Smooth muscle cell (in vitro differentiated cells): ENCODE measurements around the gene UBE3C. TPM values are rescaled to one million over a fixed set of nuclear protein-coding genes. Genes with fewer than 3 reads are reported as not detected.
"Not testable (repeated sequence)": the region's sequence is repeated elsewhere in the genome, so short reads cannot be mapped to it uniquely, and the experiment has no call there.

Source experiments
- DNase-seq: peaks from one replicate; lab custom pipeline; 2025; ENCODE audit not compliant: unreplicated experiment; lab: John Stamatoyannopoulos, UW
- H2AFZ ChIP-seq: fragments of 200-600 bp; sonication (generic); 2 replicates; pipeline ENCODE4 v1.6.0; 2016; ENCODE audit warnings: antibody characterized with exemption, low read depth, mild to moderate bottlenecking
- H3F3A ChIP-seq: fragments of 200-600 bp; sonication (generic); 2 replicates; pipeline ENCODE4 v1.6.0; 2017; ENCODE audit warnings: antibody characterized with exemption, low read depth
- H3K27ac ChIP-seq: fragments of 200-600 bp; sonication (generic); 2 replicates; pipeline ENCODE4 v1.5.1; 2016; ENCODE audit warnings: low read depth, mild to moderate bottlenecking
- H3K27me3 ChIP-seq: fragments of 200-600 bp; sonication (generic); 2 replicates; pipeline ENCODE4 v1.6.1; 2016; ENCODE audit warnings: low read depth, mild to moderate bottlenecking
- H3K36me3 ChIP-seq: fragments of 200-600 bp; sonication (generic); 2 replicates; pipeline ENCODE4 v1.5.1; 2016; ENCODE audit warnings: low read depth
- H3K4me1 ChIP-seq: fragments of 200-600 bp; sonication (generic); 2 replicates; pipeline ENCODE4 v1.5.1; 2016; ENCODE audit warnings: low read depth
- H3K4me2 ChIP-seq: fragments of 200-600 bp; sonication (generic); 2 replicates; pipeline ENCODE4 v1.6.0; 2016; ENCODE audit warnings: mild to moderate bottlenecking
- H3K4me3 ChIP-seq: fragments of 200-600 bp; sonication (generic); 2 replicates; pipeline ENCODE4 v1.5.1; 2016; ENCODE audit warnings: mild to moderate bottlenecking
- H3K79me2 ChIP-seq: fragments of 200-600 bp; sonication (generic); 2 replicates; pipeline ENCODE4 v1.6.0; 2016; ENCODE audit warnings: low read depth, mild to moderate bottlenecking
- H3K9ac ChIP-seq: fragments of 200-600 bp; sonication (generic); 2 replicates; pipeline ENCODE4 v1.6.0; 2016; ENCODE audit warnings: low read depth
- H3K9me3 ChIP-seq: fragments of 200-600 bp; sonication (generic); replicated peaks from 2 replicates; pipeline ENCODE4 v1.5.1; 2016; ENCODE audit warnings: low read depth
- H4K20me1 ChIP-seq: fragments of 200-600 bp; sonication (generic); 2 replicates; pipeline ENCODE4 v1.6.0; 2016; ENCODE audit warnings: low read depth
- WGBS: methylation state at CpG from one replicate; pipeline ENCODE4 v1.1.7; 2016; ENCODE audit warnings: low lambda C conversion rate; 5-methylcytosine and 5-hydroxymethylcytosine counted together
- polyA plus RNA-seq: library from polyadenylated mRNA; unstranded; fragments of >200 nt; fragmentation: Nextera tagmentation; extraction: Ambion mirVana; gene quantifications from 2 replicates; pipeline ENCODE4 v1.2.1, GENCODE V29; 2016
- total RNA-seq: library from RNA; depleted of rRNA; stranded (reverse); fragments of >200 nt; gene quantifications from 2 replicates; pipeline ENCODE4 v1.2.3, GENCODE V29; 2014
- TF ChIP-seq, protein P1 (sequence below): fragments of 200-600 bp; sonication (generic); IDR thresholded peaks from 2 replicates; pipeline ENCODE4 v1.5.1; 2017; ENCODE audit warnings: borderline replicate concordance, mild to moderate bottlenecking, antibody characterized with exemption; ENCODE audit not compliant: insufficient read depth, poor library complexity, severe bottlenecking

Gene UBE3C
- total and polyA plus RNA-seq, 2 experiments from 2014 or later: 16.3 to 43.1 TPM

GRCh38 chr7:157246052-157246451 lies 107.3 kb downstream of the UBE3C start:
- TF ChIP-seq, protein P1, sequence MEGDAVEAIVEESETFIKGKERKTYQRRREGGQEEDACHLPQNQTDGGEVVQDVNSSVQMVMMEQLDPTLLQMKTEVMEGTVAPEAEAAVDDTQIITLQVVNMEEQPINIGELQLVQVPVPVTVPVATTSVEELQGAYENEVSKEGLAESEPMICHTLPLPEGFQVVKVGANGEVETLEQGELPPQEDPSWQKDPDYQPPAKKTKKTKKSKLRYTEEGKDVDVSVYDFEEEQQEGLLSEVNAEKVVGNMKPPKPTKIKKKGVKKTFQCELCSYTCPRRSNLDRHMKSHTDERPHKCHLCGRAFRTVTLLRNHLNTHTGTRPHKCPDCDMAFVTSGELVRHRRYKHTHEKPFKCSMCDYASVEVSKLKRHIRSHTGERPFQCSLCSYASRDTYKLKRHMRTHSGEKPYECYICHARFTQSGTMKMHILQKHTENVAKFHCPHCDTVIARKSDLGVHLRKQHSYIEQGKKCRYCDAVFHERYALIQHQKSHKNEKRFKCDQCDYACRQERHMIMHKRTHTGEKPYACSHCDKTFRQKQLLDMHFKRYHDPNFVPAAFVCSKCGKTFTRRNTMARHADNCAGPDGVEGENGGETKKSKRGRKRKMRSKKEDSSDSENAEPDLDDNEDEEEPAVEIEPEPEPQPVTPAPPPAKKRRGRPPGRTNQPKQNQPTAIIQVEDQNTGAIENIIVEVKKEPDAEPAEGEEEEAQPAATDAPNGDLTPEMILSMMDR: no peak
- Histone ChIP-seq H2AFZ (no peak overlapping the region), H3K79me2 (peaks cover 9% of the 10 kb centered on the region), H3K27me3 (no peaks in the 10 kb centered on the region), H3K36me3 (no peaks in the 10 kb centered on the region), H3K4me2 (no peak overlapping the region), H3K9me3 (no peaks in the 10 kb centered on the region), H3K4me1 (no peaks in the 10 kb centered on the region), H3K9ac (no peak overlapping the region), H4K20me1 (peaks cover 14% of the 10 kb centered on the region), H3K27ac (no peak overlapping the region), H3K4me3 (no peak overlapping the region), H3F3A (no peaks in the 10 kb centered on the region)
- DNase-seq: no peak
- 93% methylated on average over 8 of the region's 8 CpGs for WGBS

DNA sequence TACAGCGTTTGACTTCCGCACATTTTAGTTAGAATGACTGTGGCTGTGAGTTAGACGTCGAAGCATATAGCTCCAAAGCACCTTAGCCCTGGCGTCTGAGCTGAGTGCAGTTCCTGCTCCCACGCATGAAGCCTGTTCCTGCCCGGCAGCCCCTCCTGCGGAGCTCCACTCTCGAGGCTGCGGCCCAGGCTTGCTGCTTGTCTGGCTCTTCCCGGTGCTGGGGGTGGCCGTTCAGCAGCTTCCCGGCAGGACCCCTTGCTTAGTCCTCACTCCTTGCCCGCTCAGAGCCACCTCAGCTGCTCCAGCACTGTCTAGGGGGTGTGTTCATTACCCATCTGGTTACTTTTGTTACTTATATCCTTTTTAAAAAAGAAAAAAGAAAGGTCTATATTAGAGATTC lies 109.9 kb downstream of the UBE3C start:
- Histone ChIP-seq H3K9ac (no peak overlapping the region), H3K79me2 (peaks cover 6% of the 10 kb centered on the region), H2AFZ (no peak overlapping the region), H3K4me1 (no peaks in the 10 kb centered on the region), H3F3A (no peaks in the 10 kb centered on the region), H3K27me3 (no peaks in the 10 kb centered on the region), H3K27ac (no peak overlapping the region), H3K9me3 (no peaks in the 10 kb centered on the region), H3K4me2 (no peak overlapping the region), H3K4me3 (no peak overlapping the region), H3K36me3 (no peaks in the 10 kb centered on the region), H4K20me1 (peaks cover 14% of the 10 kb centered on the region)
- 98% methylated on average over 14 of the region's 14 CpGs for WGBS
- TF ChIP-seq, protein P1: no peak
- DNase-seq: no peak

- Histone ChIP-seq H3K9ac (no peak overlapping the region), H2AFZ (no peak overlapping the region), H3K79me2 (no peaks in the 10 kb centered on the region), H4K20me1 (peaks cover under 1% of the 10 kb centered on the region), H3K27me3 (no peaks in the 10 kb centered on the region), H3K4me3 (no peak overlapping the region), H3K36me3 (peaks cover 8% of the 10 kb centered on the region), H3K4me1 (no peaks in the 10 kb centered on the region), H3K27ac (no peak overlapping the region), H3F3A (no peaks in the 10 kb centered on the region), H3K4me2 (no peak overlapping the region), H3K9me3 (no peaks in the 10 kb centered on the region)
- TF ChIP-seq, protein P1: peak; percentile 72
- DNase-seq: no peak
- 60% methylated on average over 9 of the region's 9 CpGs for WGBS
Observed at GRCh38 chr7:157250605-157251228, 112.0 kb downstream of the UBE3C start.

- 98% methylated on average over 6 of the region's 6 CpGs for whole genome bisulfite sequencing
- not testable (repeated sequence) for H2AFZ ChIP-seq, H3K79me2 ChIP-seq, DNase-seq, H3K9ac ChIP-seq, H3K9me3 ChIP-seq, H3K4me2 ChIP-seq, H3K4me3 ChIP-seq, H3K27me3 ChIP-seq, H3F3A ChIP-seq, H3K27ac ChIP-seq, H3K4me1 ChIP-seq, H4K20me1 ChIP-seq
- peaks cover 10% of the 10 kb centered on the region for H3K36me3 ChIP-seq
Observed at GRCh38 chr7:157251817-157252216, 113.1 kb downstream of the UBE3C start.
